C4-2B (cell line): Measurements from ENCODE around the gene DCAF6.
"Not testable (repeated sequence)": the region's sequence is repeated elsewhere in the genome, so short reads cannot be mapped to it uniquely, and the experiment has no call there.

ENCODE experiments used
- H3K27ac ChIP-seq: fragments of 450-650 bp; 2 replicates; pipeline ENCODE4 v1.5.1; 2017
- ZFX ChIP-seq: fragments of 450-650 bp; IDR thresholded peaks from 2 replicates; pipeline ENCODE4 v1.6.1; 2017
- TF ChIP-seq, protein P1 (sequence below): fragments of 450-650 bp; conservative IDR thresholded peaks from 2 replicates; pipeline ENCODE4 v1.5.1; 2017; ENCODE audit warnings: mild to moderate bottlenecking

Gene DCAF6

GRCh38 chr1:168045311-168045710 lies 108.8 kb downstream of the DCAF6 start:
- no peak overlapping the region for H3K27ac ChIP-seq
- no peak for TF ChIP-seq ZFX
- TF ChIP-seq, protein P1, sequence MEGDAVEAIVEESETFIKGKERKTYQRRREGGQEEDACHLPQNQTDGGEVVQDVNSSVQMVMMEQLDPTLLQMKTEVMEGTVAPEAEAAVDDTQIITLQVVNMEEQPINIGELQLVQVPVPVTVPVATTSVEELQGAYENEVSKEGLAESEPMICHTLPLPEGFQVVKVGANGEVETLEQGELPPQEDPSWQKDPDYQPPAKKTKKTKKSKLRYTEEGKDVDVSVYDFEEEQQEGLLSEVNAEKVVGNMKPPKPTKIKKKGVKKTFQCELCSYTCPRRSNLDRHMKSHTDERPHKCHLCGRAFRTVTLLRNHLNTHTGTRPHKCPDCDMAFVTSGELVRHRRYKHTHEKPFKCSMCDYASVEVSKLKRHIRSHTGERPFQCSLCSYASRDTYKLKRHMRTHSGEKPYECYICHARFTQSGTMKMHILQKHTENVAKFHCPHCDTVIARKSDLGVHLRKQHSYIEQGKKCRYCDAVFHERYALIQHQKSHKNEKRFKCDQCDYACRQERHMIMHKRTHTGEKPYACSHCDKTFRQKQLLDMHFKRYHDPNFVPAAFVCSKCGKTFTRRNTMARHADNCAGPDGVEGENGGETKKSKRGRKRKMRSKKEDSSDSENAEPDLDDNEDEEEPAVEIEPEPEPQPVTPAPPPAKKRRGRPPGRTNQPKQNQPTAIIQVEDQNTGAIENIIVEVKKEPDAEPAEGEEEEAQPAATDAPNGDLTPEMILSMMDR, result no peak

- TF ChIP-seq, protein P1, result no peak
- TF ChIP-seq ZFX, result no peak
- no peak overlapping the region for H3K27ac ChIP-seq
Measured at GRCh38 chr1:168050307-168050706, 113.8 kb downstream of the DCAF6 start.

DNA sequence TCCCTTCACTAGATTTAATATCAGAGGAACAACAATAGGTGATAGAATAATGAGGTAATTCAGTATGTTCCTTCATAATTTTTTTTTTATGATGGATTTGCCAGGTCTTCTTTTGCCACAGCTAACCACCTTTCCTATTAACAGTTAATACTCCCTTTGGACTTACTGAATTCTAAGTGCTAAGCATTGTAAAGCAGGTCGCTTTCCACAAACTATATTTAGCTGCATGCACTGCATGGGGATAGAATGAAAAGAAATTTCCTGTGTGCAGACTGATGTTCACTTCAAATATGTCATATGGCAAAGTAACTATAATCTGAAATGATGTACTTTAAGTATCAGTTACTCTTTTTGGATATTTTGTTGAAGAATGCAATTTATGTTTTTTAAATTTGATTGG lies 114.4 kb downstream of the DCAF6 start:
- H3K27ac ChIP-seq, result no peak overlapping the region
- TF ChIP-seq, protein P1, result no peak
- TF ChIP-seq ZFX, result no peak

GRCh38 chr1:168053681-168054080 lies 117.2 kb downstream of the DCAF6 start:
- H3K27ac ChIP-seq, result no peak overlapping the region
- TF ChIP-seq, protein P1, result no peak

GRCh38 chr1:168054117-168054516 lies 117.6 kb downstream of the DCAF6 start:
- TF ChIP-seq, protein P1, result no peak
- TF ChIP-seq ZFX, result no peak
- no peak overlapping the region for H3K27ac ChIP-seq

DNA sequence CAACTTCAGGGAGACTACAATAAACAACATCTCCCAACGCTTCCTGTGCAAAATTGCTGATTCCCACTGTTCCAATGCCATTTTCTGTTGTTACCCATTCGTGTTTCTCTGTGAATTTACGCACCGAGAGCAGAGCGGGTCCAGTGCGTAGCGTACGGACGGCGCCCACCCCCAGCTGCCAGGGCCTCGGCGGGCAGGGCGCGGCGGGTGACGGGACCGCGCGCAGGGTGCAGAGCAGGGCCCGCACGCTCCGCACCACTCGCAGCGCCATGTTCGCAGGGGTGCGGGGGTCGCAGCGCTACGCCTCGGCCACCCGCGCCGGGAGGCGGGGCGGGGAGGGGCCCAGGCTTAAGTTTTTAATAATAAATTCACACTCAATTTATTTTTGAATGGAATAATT lies 119.7 kb downstream of the DCAF6 start:
- H3K27ac ChIP-seq, result not testable (repeated sequence)

DNA sequence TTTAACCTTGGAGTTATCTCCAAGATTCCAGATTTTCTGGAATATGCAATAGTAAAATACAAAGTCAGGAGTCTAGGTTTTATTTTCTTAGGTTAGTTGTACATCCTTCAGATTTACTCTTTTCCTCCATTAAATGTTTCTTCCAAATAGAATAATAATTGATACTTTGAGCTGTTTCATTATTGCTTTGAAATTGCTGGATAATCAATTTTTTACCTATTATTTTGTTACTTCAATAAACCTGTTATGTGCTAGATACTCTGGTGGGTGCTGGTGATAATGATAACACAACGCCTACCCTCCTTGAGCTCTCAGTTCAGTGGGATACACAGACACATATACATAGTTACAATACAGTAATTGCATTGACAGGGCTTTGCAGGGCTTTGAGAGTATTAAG lies 120.9 kb downstream of the DCAF6 start:
- TF ChIP-seq, protein P1, result no peak
- TF ChIP-seq ZFX, result no peak
- H3K27ac ChIP-seq, result no peak overlapping the region

GRCh38 chr1:168057921-168058320 lies 121.4 kb downstream of the DCAF6 start:
- TF ChIP-seq ZFX, result no peak
- TF ChIP-seq, protein P1, result no peak
- no peak overlapping the region for H3K27ac ChIP-seq
